Osteoblast (primary cell): ENCODE measurements around the gene PRKCSH. TPM values are rescaled to one million over a fixed set of nuclear protein-coding genes. Genes with fewer than 3 reads are reported as not detected.
"Not testable (repeated sequence)": the region's sequence is repeated elsewhere in the genome, so short reads cannot be mapped to it uniquely, and the experiment has no call there.

Experiments used
- DNase-seq: peaks from one replicate; pipeline ENCODE4 v3.0.0; 2011; ENCODE audit warnings: low spot score, mixed read lengths; ENCODE audit not compliant: insufficient read length; ENCODE audit errors: missing footprints
- H2AFZ ChIP-seq: 2 replicates; pipeline ENCODE4 v1.6.0; 2011; ENCODE audit warnings: mild to moderate bottlenecking, low read length
- H3K27ac ChIP-seq: 2 replicates; pipeline ENCODE4 v1.5.1; 2011; ENCODE audit warnings: mild to moderate bottlenecking, low read depth, low read length, moderate library complexity
- H3K27me3 ChIP-seq: 2 replicates; pipeline ENCODE4 v1.6.0; 2012; ENCODE audit warnings: mild to moderate bottlenecking, control low read depth, inconsistent platforms, low read length, moderate library complexity; ENCODE audit not compliant: insufficient read depth
- H3K36me3 ChIP-seq: 2 replicates; pipeline ENCODE4 v1.5.1; 2011; ENCODE audit warnings: mild to moderate bottlenecking, low read length, control low read depth, moderate library complexity; ENCODE audit not compliant: insufficient read depth
- H3K4me1 ChIP-seq: 2 replicates; pipeline ENCODE4 v1.5.1; 2011; ENCODE audit warnings: mild to moderate bottlenecking, low read length, control low read depth, moderate library complexity; ENCODE audit not compliant: insufficient read depth
- H3K4me2 ChIP-seq: 2 replicates; pipeline ENCODE4 v1.6.0; 2011; ENCODE audit warnings: mild to moderate bottlenecking, low read length; ENCODE audit not compliant: insufficient read depth
- H3K4me3 ChIP-seq: fragments of 200-600 bp; sonication (generic); 3 replicates; pipeline ENCODE4 v1.5.1; 2012; ENCODE audit warnings: mild to moderate bottlenecking, low read length, inconsistent platforms; ENCODE audit not compliant: insufficient read depth
- H3K79me2 ChIP-seq: 2 replicates; pipeline ENCODE4 v1.6.0; 2012; ENCODE audit warnings: mild to moderate bottlenecking, low read length, control low read depth, inconsistent platforms; ENCODE audit not compliant: insufficient read depth
- H3K9me3 ChIP-seq: 2 replicates; pipeline ENCODE4 v1.5.1; 2011; ENCODE audit warnings: low read depth, low read length, control low read depth
- H4K20me1 ChIP-seq: 2 replicates; pipeline ENCODE4 v1.6.0; 2012; ENCODE audit warnings: mild to moderate bottlenecking, low read length, control low read depth; ENCODE audit not compliant: insufficient read depth
- CTCF ChIP-seq: IDR thresholded peaks from 2 replicates; pipeline ENCODE4 v1.5.1; 2011; ENCODE audit warnings: mild to moderate bottlenecking, low read depth, low read length, moderate library complexity; ENCODE audit errors: extremely low read depth
- total RNA-seq: library from RNA; depleted of rRNA; stranded (reverse); fragments of >200 nt; gene quantifications from 2 replicates; pipeline ENCODE4 v1.2.3, GENCODE V29; 2012

The PRKCSH gene
- total RNA-seq, 1 donor, result 117 TPM

GRCh38 chr19:11465600-11465999 is 30.2 kb downstream of the PRKCSH start:
- Histone ChIP-seq H3K9me3 (no peaks in the 10 kb centered on the region), H4K20me1 (no peaks in the 10 kb centered on the region), H3K4me3 (no peak overlapping the region), H3K4me1 (no peaks in the 10 kb centered on the region), H3K79me2 (no peaks in the 10 kb centered on the region), H3K27ac (no peak overlapping the region), H2AFZ (no peak overlapping the region), H3K4me2 (no peak overlapping the region), H3K36me3 (no peaks in the 10 kb centered on the region), H3K27me3 (no peaks in the 10 kb centered on the region)
- TF ChIP-seq CTCF, result no peak
- DNase-seq, result peak; percentile 13

GRCh38 chr19:11468266-11468845 is 32.9 kb downstream of the PRKCSH start:
- H3K9me3 ChIP-seq, H3K4me2 ChIP-seq, H3K4me1 ChIP-seq, H3K27ac ChIP-seq, DNase-seq, H3K36me3 ChIP-seq, H3K79me2 ChIP-seq, H2AFZ ChIP-seq, H3K4me3 ChIP-seq, H3K27me3 ChIP-seq, H4K20me1 ChIP-seq: not testable (repeated sequence)

- Histone ChIP-seq H3K4me1 (no peaks in the 10 kb centered on the region), H3K36me3 (no peaks in the 10 kb centered on the region), H3K27ac (no peak overlapping the region), H3K4me2 (no peak overlapping the region), H3K4me3 (no peak overlapping the region), H4K20me1 (no peaks in the 10 kb centered on the region), H3K9me3 (no peaks in the 10 kb centered on the region), H3K27me3 (peaks cover 7% of the 10 kb centered on the region), H3K79me2 (no peaks in the 10 kb centered on the region), H2AFZ (no peak overlapping the region)
- TF ChIP-seq CTCF, result no peak
- peak; percentile 42 for DNase-seq
These were observed 38.3 kb downstream of the PRKCSH start for GRCh38 chr19:11473725-11474124.

GRCh38 chr19:11475343-11475742 is 39.9 kb downstream of the PRKCSH start:
- not testable (repeated sequence) for H3K9me3 ChIP-seq, H3K4me3 ChIP-seq, H3K4me1 ChIP-seq, H3K4me2 ChIP-seq, DNase-seq, H3K27ac ChIP-seq, H3K36me3 ChIP-seq, H4K20me1 ChIP-seq, H2AFZ ChIP-seq, H3K79me2 ChIP-seq
- peaks cover 19% of the 10 kb centered on the region for H3K27me3 ChIP-seq

- Histone ChIP-seq H2AFZ (no peak overlapping the region), H3K4me3 (no peak overlapping the region), H3K27ac (no peak overlapping the region), H3K9me3 (no peaks in the 10 kb centered on the region), H3K27me3 (peaks cover 23% of the 10 kb centered on the region), H3K36me3 (no peaks in the 10 kb centered on the region), H4K20me1 (no peaks in the 10 kb centered on the region), H3K4me2 (no peak overlapping the region), H3K4me1 (no peaks in the 10 kb centered on the region), H3K79me2 (no peaks in the 10 kb centered on the region)
- TF ChIP-seq CTCF, result no peak
- no peak for DNase-seq
These were observed 40.4 kb downstream of the PRKCSH start for GRCh38 chr19:11475861-11476260.
